ENCODE results near the gene SEC22A.

GRCh38 chr3:123317716-123318115 is 116.0 kb downstream of the SEC22A start:
- TF ChIP-seq CTCF (IDR thresholded peaks at IDR 0.05; ENCODE audit: low read depth, low read length) (no peak), POLR2A (IDR thresholded peaks at IDR 0.05; ENCODE audit: extremely low read depth, insufficient read length) (no peak), MAX (IDR thresholded peaks at IDR 0.05; ENCODE audit: low read depth, low read length) (no peak), MYC (IDR thresholded peaks at IDR 0.05; ENCODE audit: low read depth, low read length) (no peak)
